Measurements from ENCODE around the gene GBGT1. TPM values are rescaled to one million over a fixed set of nuclear protein-coding genes. Genes with fewer than 3 reads are reported as not detected.

The GBGT1 gene
- polyA plus RNA-seq, 1 of the 3 experiments (the other 2 are of a cell fraction) = 0.51 TPM

DNA sequence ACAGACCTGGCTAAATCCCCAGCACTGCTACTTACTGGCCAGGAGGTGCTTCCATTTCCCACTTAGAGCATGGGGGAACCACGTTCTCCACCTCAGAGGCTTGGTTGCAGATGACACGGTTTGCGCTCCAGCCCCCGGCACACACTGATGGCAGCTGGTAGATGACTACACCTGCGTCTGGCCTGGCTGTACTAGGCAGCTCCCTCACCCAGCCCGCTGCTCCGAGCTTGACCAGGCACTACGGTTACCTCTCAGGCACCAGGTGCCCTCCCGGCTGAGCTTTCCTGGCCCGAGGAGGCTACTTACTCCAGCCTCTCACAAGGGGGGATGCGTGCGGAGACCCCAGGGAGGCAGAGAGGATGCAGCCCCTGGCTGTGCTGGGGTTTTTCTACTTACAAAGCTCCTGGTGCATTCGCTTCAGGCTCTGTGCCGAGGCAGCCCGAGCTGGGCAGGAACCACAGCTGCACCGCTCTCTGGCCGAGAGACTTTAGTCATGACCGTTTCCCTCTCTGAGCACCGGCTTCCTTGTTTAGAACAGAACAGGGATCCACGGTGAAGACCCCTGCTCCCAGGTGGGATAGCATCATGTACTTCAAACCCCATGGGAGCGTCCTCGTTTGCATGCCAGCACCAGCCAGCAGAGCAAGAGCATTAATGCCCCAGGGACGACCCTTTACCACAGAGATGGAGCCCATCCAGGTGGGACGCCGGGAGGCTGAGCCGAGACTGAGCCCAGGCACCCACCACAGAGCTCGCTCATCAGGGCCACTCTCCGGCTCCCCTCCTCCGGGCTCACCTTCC, 7.6 kb upstream of the GBGT1 start:
- Histone ChIP-seq H3K4me2 (no peak overlapping the region), H3K9ac (no peak overlapping the region), H2AFZ (ENCODE audit: low read depth) (no peak overlapping the region), H3K9me3 (no peaks in the 10 kb centered on the region), H3K4me3 (ENCODE audit: low read depth in 2 of 2, low read length in 1 of 2) (no peak overlapping the region), H3K9me2 (no peaks in the 10 kb centered on the region), H3K79me2 (ENCODE audit: insufficient read depth) (no peaks in the 10 kb centered on the region), H3K4me1 (ENCODE audit: control insufficient read depth in 1 of 2, insufficient read depth in 2 of 2, low read depth in 1 of 2, low read length in 1 of 2) (no peaks in the 10 kb centered on the region), H3K27me3 (ENCODE audit: insufficient read depth) (peaks cover 33% of the 10 kb centered on the region), H3K27ac (ENCODE audit: low read depth in 2 of 2, low read length in 1 of 2) (no peak overlapping the region), H3F3A (replicated peaks; ENCODE audit: insufficient read depth) (no peaks in the 10 kb centered on the region), H4K20me1 (ENCODE audit: insufficient read depth) (no peaks in the 10 kb centered on the region), H3K36me3 (replicated peaks in 1 of 2; ENCODE audit: control insufficient read depth in 1 of 2, insufficient read depth in 2 of 2, low read length in 1 of 2) (no peaks in the 10 kb centered on the region)
- 83% methylated on average over 2 of the region's 29 CpGs for WGBS (ENCODE audit: low lambda C conversion rate)
- POLR2A ChIA-PET = no interaction called here
- TF ChIP-seq, protein P1, sequence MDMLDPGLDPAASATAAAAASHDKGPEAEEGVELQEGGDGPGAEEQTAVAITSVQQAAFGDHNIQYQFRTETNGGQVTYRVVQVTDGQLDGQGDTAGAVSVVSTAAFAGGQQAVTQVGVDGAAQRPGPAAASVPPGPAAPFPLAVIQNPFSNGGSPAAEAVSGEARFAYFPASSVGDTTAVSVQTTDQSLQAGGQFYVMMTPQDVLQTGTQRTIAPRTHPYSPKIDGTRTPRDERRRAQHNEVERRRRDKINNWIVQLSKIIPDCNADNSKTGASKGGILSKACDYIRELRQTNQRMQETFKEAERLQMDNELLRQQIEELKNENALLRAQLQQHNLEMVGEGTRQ (IDR thresholded peaks at IDR 0.05; ENCODE audit: borderline replicate concordance, low read depth, low read length) = no peak
- TF ChIP-seq TCF12 (IDR thresholded peaks at IDR 0.05) (no peak), YY1 (IDR thresholded peaks at IDR 0.05; ENCODE audit: low read depth) (no peak)
- DNase-seq = no peak
- CTCF ChIA-PET = interaction anchor here (1.5 to 1.6 kb wide), 2 partner anchors 15 to 149 kb away, joined by 3 to 5 read pairs; no protein-coding TSS in a partner anchor

DNA sequence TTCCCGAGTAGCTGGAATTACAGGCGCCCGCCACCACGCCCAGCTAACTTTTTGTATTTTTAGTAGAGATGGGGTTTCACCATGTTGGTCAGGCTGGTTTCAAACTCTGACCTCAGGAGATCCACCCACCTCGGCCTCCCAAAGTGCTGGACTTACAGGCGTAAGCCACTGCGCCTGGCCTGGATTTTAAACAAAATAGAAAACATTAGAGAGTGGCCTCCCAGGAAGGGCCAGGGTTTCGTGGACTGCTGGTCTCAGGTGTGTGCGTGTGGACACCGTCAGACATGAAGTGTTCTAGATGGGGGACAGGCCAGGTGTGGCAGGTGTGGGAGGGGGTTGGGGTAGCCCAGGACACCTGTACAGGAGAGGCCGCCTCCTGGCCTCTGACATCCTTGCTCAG, 7.0 kb upstream of the GBGT1 start:
- no peak overlapping the region for H3K27ac ChIP-seq (ENCODE audit: low read depth in 2 of 2, low read length in 1 of 2)
- H4K20me1 ChIP-seq (ENCODE audit: insufficient read depth) = no peaks in the 10 kb centered on the region
- no peaks in the 10 kb centered on the region for H3K9me2 ChIP-seq
- no peak overlapping the region for H2AFZ ChIP-seq (ENCODE audit: low read depth)
- H3K9me3 ChIP-seq = no peaks in the 10 kb centered on the region
- TF ChIP-seq SMC3 (IDR thresholded peaks at IDR 0.05; ENCODE audit: low read depth, low read length) (no peak), NFIC (IDR thresholded peaks at IDR 0.05; ENCODE audit: borderline replicate concordance) (no peak), FOXM1 (IDR thresholded peaks at IDR 0.05; ENCODE audit: low read depth) (no peak), FOSL2 (IDR thresholded peaks at IDR 0.05; ENCODE audit: borderline replicate concordance, low read depth) (no peak), POLR2AphosphoS5 (IDR thresholded peaks at IDR 0.05; ENCODE audit: low read depth, low read length) (no peak), MXI1 (IDR thresholded peaks at IDR 0.05; ENCODE audit: low read depth, low read length) (no peak), FOXJ3 (CRISPR knock-in tag; IDR thresholded peaks at IDR 0.05) (no peak), SIN3A (IDR thresholded peaks at IDR 0.05; ENCODE audit: borderline replicate concordance, low read depth, low read length) (no peak), TCF12 (IDR thresholded peaks at IDR 0.05) (no peak), RCOR1 (IDR thresholded peaks at IDR 0.05; ENCODE audit: low read length) (no peak), JUND (IDR thresholded peaks at IDR 0.05) (no peak)
- TF ChIP-seq, protein P2, sequence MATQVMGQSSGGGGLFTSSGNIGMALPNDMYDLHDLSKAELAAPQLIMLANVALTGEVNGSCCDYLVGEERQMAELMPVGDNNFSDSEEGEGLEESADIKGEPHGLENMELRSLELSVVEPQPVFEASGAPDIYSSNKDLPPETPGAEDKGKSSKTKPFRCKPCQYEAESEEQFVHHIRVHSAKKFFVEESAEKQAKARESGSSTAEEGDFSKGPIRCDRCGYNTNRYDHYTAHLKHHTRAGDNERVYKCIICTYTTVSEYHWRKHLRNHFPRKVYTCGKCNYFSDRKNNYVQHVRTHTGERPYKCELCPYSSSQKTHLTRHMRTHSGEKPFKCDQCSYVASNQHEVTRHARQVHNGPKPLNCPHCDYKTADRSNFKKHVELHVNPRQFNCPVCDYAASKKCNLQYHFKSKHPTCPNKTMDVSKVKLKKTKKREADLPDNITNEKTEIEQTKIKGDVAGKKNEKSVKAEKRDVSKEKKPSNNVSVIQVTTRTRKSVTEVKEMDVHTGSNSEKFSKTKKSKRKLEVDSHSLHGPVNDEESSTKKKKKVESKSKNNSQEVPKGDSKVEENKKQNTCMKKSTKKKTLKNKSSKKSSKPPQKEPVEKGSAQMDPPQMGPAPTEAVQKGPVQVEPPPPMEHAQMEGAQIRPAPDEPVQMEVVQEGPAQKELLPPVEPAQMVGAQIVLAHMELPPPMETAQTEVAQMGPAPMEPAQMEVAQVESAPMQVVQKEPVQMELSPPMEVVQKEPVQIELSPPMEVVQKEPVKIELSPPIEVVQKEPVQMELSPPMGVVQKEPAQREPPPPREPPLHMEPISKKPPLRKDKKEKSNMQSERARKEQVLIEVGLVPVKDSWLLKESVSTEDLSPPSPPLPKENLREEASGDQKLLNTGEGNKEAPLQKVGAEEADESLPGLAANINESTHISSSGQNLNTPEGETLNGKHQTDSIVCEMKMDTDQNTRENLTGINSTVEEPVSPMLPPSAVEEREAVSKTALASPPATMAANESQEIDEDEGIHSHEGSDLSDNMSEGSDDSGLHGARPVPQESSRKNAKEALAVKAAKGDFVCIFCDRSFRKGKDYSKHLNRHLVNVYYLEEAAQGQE (IDR thresholded peaks at IDR 0.05; ENCODE audit: low read depth, low read length) = no peak
- TF ChIP-seq, protein P3, sequence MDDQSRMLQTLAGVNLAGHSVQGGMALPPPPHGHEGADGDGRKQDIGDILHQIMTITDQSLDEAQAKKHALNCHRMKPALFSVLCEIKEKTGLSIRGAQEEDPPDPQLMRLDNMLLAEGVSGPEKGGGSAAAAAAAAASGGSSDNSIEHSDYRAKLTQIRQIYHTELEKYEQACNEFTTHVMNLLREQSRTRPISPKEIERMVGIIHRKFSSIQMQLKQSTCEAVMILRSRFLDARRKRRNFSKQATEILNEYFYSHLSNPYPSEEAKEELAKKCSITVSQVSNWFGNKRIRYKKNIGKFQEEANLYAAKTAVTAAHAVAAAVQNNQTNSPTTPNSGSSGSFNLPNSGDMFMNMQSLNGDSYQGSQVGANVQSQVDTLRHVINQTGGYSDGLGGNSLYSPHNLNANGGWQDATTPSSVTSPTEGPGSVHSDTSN (IDR thresholded peaks at IDR 0.05) = no peak
- TF ChIP-seq, protein P1 (IDR thresholded peaks at IDR 0.05; ENCODE audit: borderline replicate concordance, low read depth, low read length) = no peak
- TF ChIP-seq, protein P4, sequence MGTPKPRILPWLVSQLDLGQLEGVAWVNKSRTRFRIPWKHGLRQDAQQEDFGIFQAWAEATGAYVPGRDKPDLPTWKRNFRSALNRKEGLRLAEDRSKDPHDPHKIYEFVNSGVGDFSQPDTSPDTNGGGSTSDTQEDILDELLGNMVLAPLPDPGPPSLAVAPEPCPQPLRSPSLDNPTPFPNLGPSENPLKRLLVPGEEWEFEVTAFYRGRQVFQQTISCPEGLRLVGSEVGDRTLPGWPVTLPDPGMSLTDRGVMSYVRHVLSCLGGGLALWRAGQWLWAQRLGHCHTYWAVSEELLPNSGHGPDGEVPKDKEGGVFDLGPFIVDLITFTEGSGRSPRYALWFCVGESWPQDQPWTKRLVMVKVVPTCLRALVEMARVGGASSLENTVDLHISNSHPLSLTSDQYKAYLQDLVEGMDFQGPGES (IDR thresholded peaks at IDR 0.05; ENCODE audit: low read depth, low read length) = no peak
- no peaks in the 10 kb centered on the region for H3K4me1 ChIP-seq (ENCODE audit: control insufficient read depth in 1 of 2, insufficient read depth in 2 of 2, low read depth in 1 of 2, low read length in 1 of 2)
- CTCF ChIA-PET = interaction anchor here (0.8 to 1.5 kb wide), 3 partner anchors 15 to 149 kb away, joined by 3 to 5 read pairs (median 3); no protein-coding TSS in a partner anchor
- POLR2A ChIA-PET = no interaction called here
- H3K27me3 ChIP-seq (ENCODE audit: insufficient read depth) = peaks cover 26% of the 10 kb centered on the region
- no peaks in the 10 kb centered on the region for H3K79me2 ChIP-seq (ENCODE audit: insufficient read depth)
- no peak overlapping the region for H3K4me3 ChIP-seq (ENCODE audit: low read depth in 2 of 2, low read length in 1 of 2)
- DNase-seq = no peak
- no peak overlapping the region for H3K9ac ChIP-seq
- H3K4me2 ChIP-seq = no peak overlapping the region
- WGBS (ENCODE audit: low lambda C conversion rate) = 81% methylated on average over 9 of the region's 11 CpGs
- H3K36me3 ChIP-seq (replicated peaks in 1 of 2; ENCODE audit: control insufficient read depth in 1 of 2, insufficient read depth in 2 of 2, low read length in 1 of 2) = no peaks in the 10 kb centered on the region
- H3F3A ChIP-seq (replicated peaks; ENCODE audit: insufficient read depth) = no peaks in the 10 kb centered on the region
